ENCODE results near the gene INTS1.

Gene INTS1

GRCh38 chr7:1546274-1546908, 42.2 kb upstream of the INTS1 start:
- H3K27me3 ChIP-seq (ENCODE audit: low read depth) = no peaks in the 10 kb centered on the region
- H3K36me3 ChIP-seq (replicated peaks) = no peaks in the 10 kb centered on the region
- H3K4me1 ChIP-seq = no peaks in the 10 kb centered on the region
- in situ Hi-C loops (cut with MboI; ENCODE audit: low sequenced_read_pairs) = no loop called here
- no peak for DNase-seq (ENCODE audit: low spot score in 2 of 2)
- no peak overlapping the region for H3K4me3 ChIP-seq
- H3K9me3 ChIP-seq = no peaks in the 10 kb centered on the region

GRCh38 chr7:1545417-1546246, 41.4 kb upstream of the INTS1 start:
- no peak for DNase-seq (ENCODE audit: low spot score in 2 of 2)
- no peaks in the 10 kb centered on the region for H3K27me3 ChIP-seq (ENCODE audit: low read depth)
- no peaks in the 10 kb centered on the region for H3K9me3 ChIP-seq
- peaks cover 4% of the 10 kb centered on the region for H3K36me3 ChIP-seq (replicated peaks)
- in situ Hi-C loops (cut with MboI; ENCODE audit: low sequenced_read_pairs) = no loop called here
- H3K4me1 ChIP-seq = no peaks in the 10 kb centered on the region
- H3K4me3 ChIP-seq = no peak overlapping the region

- DNase-seq (ENCODE audit: low spot score in 2 of 2) = no peak
- H3K4me3 ChIP-seq = no peak overlapping the region
- no peaks in the 10 kb centered on the region for H3K9me3 ChIP-seq
- no peaks in the 10 kb centered on the region for H3K4me1 ChIP-seq
- no peaks in the 10 kb centered on the region for H3K27me3 ChIP-seq (ENCODE audit: low read depth)
- in situ Hi-C loops (cut with MboI; ENCODE audit: low sequenced_read_pairs) = no loop called here
- peaks cover 7% of the 10 kb centered on the region for H3K36me3 ChIP-seq (replicated peaks)
These were observed 40.8 kb upstream of the INTS1 start for GRCh38 chr7:1544896-1545416.

DNA sequence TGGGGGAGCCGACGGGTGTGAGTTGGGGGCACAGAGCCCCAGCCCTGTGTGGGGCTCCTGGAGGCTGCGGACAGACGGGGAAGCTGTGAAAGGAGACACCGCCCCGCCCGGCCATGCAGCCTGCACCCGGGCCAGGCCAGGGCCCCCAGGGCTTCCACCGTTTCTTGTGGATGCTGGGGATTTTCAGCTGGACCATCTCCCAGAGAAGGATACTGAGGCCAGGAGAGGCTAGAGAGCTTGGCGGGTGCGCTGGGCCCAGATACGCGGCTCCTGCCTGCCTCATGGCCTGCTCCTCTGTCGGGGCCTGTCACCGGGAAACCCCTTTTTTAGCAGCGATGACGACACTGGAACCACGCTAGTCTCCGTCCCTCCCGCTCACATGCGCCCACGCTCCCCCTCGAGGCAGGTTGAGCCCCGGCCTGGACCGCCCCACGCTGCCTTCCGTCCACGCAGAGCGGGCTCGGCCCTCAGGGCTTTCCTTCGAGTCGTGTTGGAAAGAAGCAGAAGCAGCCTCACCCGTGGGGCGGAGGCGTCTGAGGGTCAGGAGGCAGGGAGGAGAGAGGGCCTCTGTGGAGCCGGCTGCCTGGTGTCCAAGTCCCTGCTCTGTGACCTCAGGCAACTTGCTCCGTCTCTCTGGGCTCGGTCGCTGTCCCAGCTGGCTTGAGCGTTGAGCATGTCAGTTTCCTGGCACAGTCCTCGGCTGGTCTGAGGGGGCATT, 40.1 kb upstream of the INTS1 start:
- in situ Hi-C loops (cut with MboI; ENCODE audit: low sequenced_read_pairs) = no loop called here
- Histone ChIP-seq H3K27me3 (ENCODE audit: low read depth) (no peaks in the 10 kb centered on the region), H3K4me3 (no peak overlapping the region), H3K9me3 (no peaks in the 10 kb centered on the region), H3K36me3 (replicated peaks) (peaks cover 12% of the 10 kb centered on the region), H3K4me1 (no peaks in the 10 kb centered on the region)
- DNase-seq (ENCODE audit: low spot score in 2 of 2) = no peak

DNA sequence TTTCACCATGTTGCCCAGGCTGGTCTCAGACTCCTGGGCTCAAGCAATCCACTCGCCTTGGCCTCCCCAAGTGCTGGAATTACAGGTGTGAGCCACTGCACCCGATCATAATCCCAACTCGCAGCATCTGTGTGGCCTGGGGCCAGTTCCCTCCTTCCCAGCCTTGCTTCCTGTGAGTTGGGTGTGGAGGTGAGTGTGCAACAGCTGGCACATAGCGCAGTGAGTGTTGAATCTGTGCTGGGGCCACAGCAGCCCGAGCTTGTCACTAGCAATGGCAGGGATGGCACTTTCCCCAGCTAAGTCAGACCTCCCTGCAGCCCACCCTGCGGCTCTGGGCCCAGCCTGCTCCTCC, 39.6 kb upstream of the INTS1 start:
- peaks cover 15% of the 10 kb centered on the region for H3K36me3 ChIP-seq (replicated peaks)
- H3K9me3 ChIP-seq = no peaks in the 10 kb centered on the region
- H3K4me1 ChIP-seq = no peaks in the 10 kb centered on the region
- no peak overlapping the region for H3K4me3 ChIP-seq
- DNase-seq (ENCODE audit: low spot score in 2 of 2) = no peak
- no peaks in the 10 kb centered on the region for H3K27me3 ChIP-seq (ENCODE audit: low read depth)
- in situ Hi-C loops (cut with MboI; ENCODE audit: low sequenced_read_pairs) = no loop called here

DNA sequence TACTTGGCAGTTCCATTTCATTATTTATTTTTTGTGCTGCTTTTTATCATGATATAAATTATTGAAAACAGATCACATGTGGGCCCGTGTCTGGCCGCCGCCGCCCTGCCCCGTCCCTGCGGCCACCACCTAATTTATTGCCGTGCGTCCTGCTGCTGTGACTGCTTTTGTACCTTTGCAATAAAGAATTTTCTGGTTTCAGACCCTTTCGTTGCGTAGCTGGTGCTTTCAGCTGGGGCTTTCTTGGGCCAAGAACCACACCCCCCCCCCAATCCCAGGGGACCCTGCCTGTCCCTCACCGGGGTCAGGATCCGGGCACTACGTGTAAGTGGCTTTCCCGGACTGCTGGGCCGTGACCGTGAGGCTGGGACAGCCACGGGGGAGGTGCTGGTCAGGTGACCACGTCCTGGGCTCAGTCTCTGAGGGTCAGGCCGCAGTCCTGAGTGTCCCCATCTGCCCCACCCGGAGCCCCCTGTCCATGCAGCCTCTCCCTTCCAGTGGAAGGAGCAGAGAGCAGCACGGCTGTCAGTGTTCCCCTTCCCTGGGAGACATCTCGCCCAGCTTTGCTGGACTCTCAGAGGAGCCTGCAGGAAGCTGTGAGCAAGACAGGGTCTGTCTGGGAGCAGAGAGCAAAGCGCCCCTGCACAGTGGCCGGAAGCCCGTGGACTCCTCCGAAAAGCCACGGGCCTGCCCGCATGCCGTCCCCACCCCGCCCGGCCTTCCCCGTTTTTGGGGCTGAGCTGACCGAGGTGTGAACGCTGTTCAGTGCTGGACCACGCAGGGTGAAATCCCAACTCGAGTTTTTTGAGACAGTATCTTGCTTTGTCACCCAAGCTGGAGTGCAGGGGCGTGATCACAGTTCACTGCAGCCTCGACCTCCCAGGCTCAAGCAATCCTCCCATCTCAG, 38.9 kb upstream of the INTS1 start:
- Histone ChIP-seq H3K4me1 (no peaks in the 10 kb centered on the region; the same call in 1 of the 2 replicates), H3K4me3 (no peak overlapping the region), H3K36me3 (replicated peaks) (peaks cover 15% of the 10 kb centered on the region), H3K27me3 (ENCODE audit: low read depth) (no peaks in the 10 kb centered on the region), H3K9me3 (no peaks in the 10 kb centered on the region)
- DNase-seq (ENCODE audit: low spot score in 2 of 2) = no peak
- in situ Hi-C loops (cut with MboI; ENCODE audit: low sequenced_read_pairs) = no loop called here

GRCh38 chr7:1542329-1542728, 38.1 kb upstream of the INTS1 start:
- in situ Hi-C loops (cut with MboI; ENCODE audit: low sequenced_read_pairs) = no loop called here
- DNase-seq (ENCODE audit: low spot score in 2 of 2) = no peak
- H3K4me3 ChIP-seq = no peak overlapping the region
- peaks cover 6% of the 10 kb centered on the region for H3K4me1 ChIP-seq
- no peaks in the 10 kb centered on the region for H3K27me3 ChIP-seq (ENCODE audit: low read depth)
- H3K36me3 ChIP-seq (replicated peaks) = peaks cover 15% of the 10 kb centered on the region
- no peaks in the 10 kb centered on the region for H3K9me3 ChIP-seq

DNA sequence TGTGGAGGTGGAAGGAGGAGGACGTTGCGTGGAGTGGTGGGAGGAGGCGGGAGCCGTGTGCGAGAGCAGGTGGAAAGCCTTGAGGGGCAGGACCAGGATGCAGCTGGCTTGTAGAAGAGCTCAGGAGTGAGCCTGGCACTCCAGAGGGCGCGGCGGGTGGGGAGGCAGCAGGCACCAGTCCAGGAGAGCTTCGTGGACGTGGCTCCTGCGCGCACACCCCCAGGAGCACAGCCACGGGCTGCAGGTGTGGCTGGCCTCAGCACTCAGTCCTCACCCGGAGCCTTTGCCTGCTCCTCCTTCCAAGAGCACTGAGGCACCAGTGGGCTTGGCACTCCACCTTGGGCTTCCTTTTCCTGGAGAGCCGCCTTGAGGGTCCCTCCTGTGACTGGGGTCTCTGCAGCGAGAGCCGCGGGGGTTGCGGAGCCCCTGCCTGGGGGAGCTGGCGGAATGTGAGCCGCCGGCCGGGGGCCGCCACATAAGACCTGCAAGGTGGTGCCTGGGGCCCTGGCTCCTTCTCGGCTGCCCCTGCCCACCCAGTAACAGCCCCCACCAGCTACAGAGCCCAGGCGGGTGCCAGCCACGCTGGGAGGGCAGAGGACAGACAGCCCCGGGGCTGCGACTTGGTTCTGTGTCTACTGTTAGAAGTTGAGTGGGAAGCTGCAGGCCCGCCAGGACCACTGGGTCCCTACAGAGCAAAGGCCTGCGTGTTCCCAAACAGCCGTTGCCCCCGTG, 37.4 kb upstream of the INTS1 start:
- H3K36me3 ChIP-seq (replicated peaks) = peaks cover 15% of the 10 kb centered on the region
- H3K9me3 ChIP-seq = no peaks in the 10 kb centered on the region
- H3K27me3 ChIP-seq (ENCODE audit: low read depth) = no peaks in the 10 kb centered on the region
- no peak overlapping the region for H3K4me3 ChIP-seq
- peaks cover 12% of the 10 kb centered on the region for H3K4me1 ChIP-seq
- in situ Hi-C loops (cut with MboI; ENCODE audit: low sequenced_read_pairs) = no loop called here
- no peak for DNase-seq (ENCODE audit: low spot score in 2 of 2)

- Histone ChIP-seq H3K27me3 (ENCODE audit: low read depth) (no peaks in the 10 kb centered on the region), H3K4me1 (peaks cover 13% of the 10 kb centered on the region), H3K9me3 (no peaks in the 10 kb centered on the region), H3K4me3 (no peak overlapping the region), H3K36me3 (replicated peaks) (peaks cover 15% of the 10 kb centered on the region)
- DNase-seq (ENCODE audit: low spot score in 2 of 2) = no peak
- in situ Hi-C loops (cut with MboI; ENCODE audit: low sequenced_read_pairs) = no loop called here
These were observed 36.6 kb upstream of the INTS1 start for GRCh38 chr7:1540776-1541271.

- peaks cover 18% of the 10 kb centered on the region for H3K36me3 ChIP-seq (replicated peaks)
- in situ Hi-C loops (cut with MboI; ENCODE audit: low sequenced_read_pairs) = no loop called here
- H3K27me3 ChIP-seq (ENCODE audit: low read depth) = no peaks in the 10 kb centered on the region
- no peak for DNase-seq (ENCODE audit: low spot score in 2 of 2)
- H3K4me1 ChIP-seq = peaks cover 13% of the 10 kb centered on the region
- no peaks in the 10 kb centered on the region for H3K9me3 ChIP-seq
- no peak overlapping the region for H3K4me3 ChIP-seq
These were observed 35.9 kb upstream of the INTS1 start for GRCh38 chr7:1539882-1540775.

GRCh38 chr7:1539181-1539881, 35.1 kb upstream of the INTS1 start:
- H3K27me3 ChIP-seq (ENCODE audit: low read depth) = no peaks in the 10 kb centered on the region
- H3K4me1 ChIP-seq = peaks cover 13% of the 10 kb centered on the region
- H3K36me3 ChIP-seq (replicated peaks) = peaks cover 18% of the 10 kb centered on the region
- no peaks in the 10 kb centered on the region for H3K9me3 ChIP-seq
- in situ Hi-C loops (cut with MboI; ENCODE audit: low sequenced_read_pairs) = no loop called here
- H3K4me3 ChIP-seq = no peak overlapping the region
- no peak for DNase-seq (ENCODE audit: low spot score in 2 of 2)
